Measurements from ENCODE around the gene ZNRF3.
A peak's percentile ranks its signal among the peaks of the same experiment; 100 is the strongest.
"Not testable (repeated sequence)": the region's sequence is repeated elsewhere in the genome, so short reads cannot be mapped to it uniquely, and the experiment has no call there.

Gene ZNRF3

DNA sequence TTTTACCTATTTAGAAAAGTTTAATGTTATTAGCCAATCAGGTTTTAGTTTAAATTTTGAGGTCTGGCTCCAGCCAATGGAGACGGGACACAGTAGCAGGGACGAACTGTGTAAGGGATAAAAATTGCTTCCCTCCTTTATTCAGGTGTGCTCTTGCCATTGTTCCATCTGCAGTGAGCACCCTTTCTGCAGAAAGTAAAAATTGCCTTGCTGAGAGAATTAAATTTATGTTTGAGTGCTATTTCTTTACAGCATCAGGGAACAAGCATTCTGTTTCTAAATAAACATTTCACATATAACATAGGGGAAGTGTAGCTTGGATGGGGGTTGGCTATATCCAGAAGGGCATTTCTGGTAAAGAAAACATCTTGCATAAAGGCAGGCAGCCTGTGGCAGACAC, 36.4 kb upstream of the ZNRF3 start:
- DNase-seq (ENCODE audit: low read depth): no peak
- TF ChIP-seq, protein P1, sequence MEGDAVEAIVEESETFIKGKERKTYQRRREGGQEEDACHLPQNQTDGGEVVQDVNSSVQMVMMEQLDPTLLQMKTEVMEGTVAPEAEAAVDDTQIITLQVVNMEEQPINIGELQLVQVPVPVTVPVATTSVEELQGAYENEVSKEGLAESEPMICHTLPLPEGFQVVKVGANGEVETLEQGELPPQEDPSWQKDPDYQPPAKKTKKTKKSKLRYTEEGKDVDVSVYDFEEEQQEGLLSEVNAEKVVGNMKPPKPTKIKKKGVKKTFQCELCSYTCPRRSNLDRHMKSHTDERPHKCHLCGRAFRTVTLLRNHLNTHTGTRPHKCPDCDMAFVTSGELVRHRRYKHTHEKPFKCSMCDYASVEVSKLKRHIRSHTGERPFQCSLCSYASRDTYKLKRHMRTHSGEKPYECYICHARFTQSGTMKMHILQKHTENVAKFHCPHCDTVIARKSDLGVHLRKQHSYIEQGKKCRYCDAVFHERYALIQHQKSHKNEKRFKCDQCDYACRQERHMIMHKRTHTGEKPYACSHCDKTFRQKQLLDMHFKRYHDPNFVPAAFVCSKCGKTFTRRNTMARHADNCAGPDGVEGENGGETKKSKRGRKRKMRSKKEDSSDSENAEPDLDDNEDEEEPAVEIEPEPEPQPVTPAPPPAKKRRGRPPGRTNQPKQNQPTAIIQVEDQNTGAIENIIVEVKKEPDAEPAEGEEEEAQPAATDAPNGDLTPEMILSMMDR (IDR thresholded peaks at IDR 0.05; ENCODE audit: low read depth, low read length, missing control alignments): no peak
- no peak overlapping the region for H3K4me3 ChIP-seq (ENCODE audit: low read depth, low read length)

DNA sequence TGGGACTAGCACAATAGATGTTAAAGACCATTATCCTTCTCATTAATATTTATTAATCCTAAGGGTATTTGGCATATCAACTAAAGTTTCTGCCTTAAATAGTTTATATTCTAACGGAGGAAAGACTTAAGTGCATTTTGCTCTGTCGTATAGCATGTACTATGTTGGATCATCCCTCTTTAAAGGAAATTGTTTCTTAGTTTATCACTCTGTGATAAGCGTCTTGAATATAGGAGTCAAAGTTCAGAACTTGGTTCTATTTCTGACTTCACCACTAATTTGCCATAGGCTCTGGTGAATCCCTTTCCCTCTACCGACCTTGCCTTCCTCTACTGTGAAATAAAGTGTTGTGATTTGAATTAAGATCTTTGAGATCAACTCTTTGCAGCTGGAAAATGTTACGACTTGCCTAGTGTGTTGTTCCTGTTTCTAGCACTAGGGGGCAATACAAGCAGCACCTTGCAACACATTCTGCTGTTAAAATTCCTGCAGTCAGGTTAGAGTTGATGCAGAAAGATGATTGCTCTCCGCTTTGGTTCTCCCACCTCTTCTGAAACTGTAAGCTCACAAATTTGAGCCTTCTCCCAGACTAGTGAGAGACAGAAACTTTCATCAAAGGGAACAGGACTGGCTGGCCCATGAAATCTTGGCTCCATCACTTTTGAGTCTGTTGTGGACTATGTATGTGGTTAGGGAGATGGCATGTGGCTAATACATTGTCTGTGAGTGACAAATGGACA, 27.8 kb upstream of the ZNRF3 start:
- DNase-seq (ENCODE audit: low read depth): peak; percentile 36
- TF ChIP-seq, protein P1 (IDR thresholded peaks at IDR 0.05; ENCODE audit: low read depth, low read length, missing control alignments): peak; percentile 93
- no peak overlapping the region for H3K4me3 ChIP-seq (ENCODE audit: low read depth, low read length)

DNA sequence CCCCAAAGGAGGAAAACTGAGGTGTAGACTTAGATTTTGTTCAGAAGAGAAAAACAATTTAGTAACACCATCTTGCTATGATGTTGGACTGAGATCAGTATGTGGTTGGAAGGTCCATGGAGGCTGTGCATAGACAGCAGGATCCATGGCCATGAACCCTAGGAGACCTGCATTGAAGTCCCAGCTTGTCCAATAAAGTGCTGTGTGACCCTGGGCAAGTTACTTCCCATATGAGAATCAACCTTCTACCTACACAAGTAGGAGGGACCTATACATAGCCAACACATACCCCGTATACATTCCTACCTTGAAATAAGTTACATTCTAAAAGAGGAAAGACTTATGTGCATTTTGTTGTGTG, 27.3 kb upstream of the ZNRF3 start:
- no peak for DNase-seq (ENCODE audit: low read depth)
- no peak overlapping the region for H3K4me3 ChIP-seq (ENCODE audit: low read depth, low read length)
- TF ChIP-seq, protein P1 (IDR thresholded peaks at IDR 0.05; ENCODE audit: low read depth, low read length, missing control alignments): no peak

DNA sequence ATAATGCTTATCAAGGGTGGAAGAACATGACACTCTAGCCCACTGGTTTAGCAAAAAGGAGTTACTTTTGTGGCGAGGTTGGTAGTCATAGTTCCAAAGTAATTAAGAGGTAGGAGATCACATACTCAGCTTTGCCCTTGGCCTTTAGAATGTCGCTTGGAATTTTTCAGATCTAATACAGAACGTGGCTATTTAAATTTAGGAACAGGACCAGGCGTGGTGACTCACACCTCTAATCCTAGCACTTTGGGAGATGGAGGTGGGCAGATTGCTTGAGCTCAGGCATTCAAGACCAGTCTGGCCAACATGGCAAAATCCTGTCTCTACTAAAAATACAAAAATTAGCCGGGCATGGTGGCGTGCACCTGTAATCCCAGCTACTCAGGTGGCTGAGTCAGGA, 26.1 kb upstream of the ZNRF3 start:
- DNase-seq (ENCODE audit: low read depth): no peak
- no peak overlapping the region for H3K4me3 ChIP-seq (ENCODE audit: low read depth, low read length)
- TF ChIP-seq, protein P1 (IDR thresholded peaks at IDR 0.05; ENCODE audit: low read depth, low read length, missing control alignments): no peak

DNA sequence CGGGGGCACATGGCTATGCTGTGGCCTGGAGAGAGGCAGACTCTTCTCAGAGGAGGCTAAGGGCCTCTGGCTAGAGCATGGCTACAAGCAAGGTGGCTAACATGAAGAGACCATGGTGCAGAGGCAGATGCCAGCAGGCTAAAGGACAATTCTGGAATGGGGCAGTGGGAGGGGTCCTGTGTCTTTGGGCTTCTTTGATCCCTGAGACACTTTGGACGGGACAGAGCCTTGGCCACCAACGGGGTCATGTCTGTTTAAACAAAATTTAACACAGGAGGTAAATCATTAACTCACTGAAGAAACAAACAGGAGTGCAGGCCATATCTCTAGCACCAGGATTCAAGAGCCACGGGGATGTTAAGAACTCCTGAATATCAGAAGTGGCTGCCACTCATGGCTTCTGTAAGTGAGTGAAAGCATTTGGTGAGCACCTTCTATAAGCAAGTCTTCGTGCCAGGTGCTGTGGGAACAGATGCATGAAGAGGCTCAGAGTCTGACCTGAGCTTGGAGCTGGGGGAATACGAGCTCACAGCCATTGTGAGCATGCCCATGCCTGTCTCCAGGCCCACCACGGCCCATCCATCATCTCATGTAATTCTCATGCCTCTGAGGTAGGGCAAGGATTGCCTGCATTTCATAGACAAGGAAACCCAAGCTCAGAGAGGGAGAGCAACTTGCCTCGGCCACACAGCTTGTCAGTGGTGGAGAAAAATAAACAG, 18.3 kb upstream of the ZNRF3 start:
- DNase-seq (ENCODE audit: low read depth): no peak
- no peak overlapping the region for H3K4me3 ChIP-seq (ENCODE audit: low read depth, low read length)
- TF ChIP-seq, protein P1 (IDR thresholded peaks at IDR 0.05; ENCODE audit: low read depth, low read length, missing control alignments): no peak

DNA sequence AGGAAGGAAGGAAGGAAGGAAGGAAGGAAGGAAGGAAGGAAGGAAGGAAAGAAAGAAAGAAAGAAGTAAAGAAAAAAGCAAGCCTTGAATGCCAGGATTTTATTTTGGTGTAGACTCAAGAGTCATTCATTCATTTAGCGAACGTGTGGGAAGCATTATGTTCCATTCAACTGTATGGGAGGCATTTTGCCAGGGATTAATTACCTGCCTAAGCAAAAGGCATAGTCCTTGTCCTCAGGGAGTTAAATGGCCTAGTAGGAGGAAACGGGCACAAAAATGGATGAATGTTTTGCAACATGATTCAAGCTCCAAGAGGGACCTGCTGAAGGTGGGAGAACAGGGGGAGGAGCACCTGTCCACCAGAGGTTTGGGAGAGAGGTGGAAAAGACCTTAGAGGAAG, 16.2 kb upstream of the ZNRF3 start:
- TF ChIP-seq, protein P1 (IDR thresholded peaks at IDR 0.05; ENCODE audit: low read depth, low read length, missing control alignments): no peak
- DNase-seq (ENCODE audit: low read depth): no peak
- H3K4me3 ChIP-seq (ENCODE audit: low read depth, low read length): no peak overlapping the region

DNA sequence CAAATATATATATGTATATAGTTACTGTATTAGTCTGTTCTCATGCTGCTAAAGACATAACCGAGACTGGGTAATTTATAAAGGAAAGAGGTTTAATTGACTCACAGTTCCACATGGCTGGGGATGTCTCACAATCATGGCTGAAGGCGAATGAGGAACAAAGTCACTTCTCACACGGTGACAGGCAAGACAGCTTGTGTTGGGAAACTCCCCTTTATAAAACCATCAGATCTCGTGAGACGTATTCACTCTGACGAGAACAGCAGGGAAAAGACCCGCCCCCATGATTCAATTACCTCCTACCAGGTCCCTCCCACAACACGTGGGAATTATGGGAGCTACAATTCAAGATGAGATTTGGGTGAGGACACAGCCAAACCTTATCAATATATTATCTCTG, 15.0 kb upstream of the ZNRF3 start:
- peak; percentile 16 for DNase-seq (ENCODE audit: low read depth)
- H3K4me3 ChIP-seq (ENCODE audit: low read depth, low read length): not testable (repeated sequence)

Measured in GM12864 (cell line).